HepG2 (cell line): ENCODE measurements around the gene IDUA. TPM values are rescaled to one million over a fixed set of nuclear protein-coding genes. Genes with fewer than 3 reads are reported as not detected.

ENCODE experiments used
- ATAC-seq: fragments of 200-7000 bp; cut with Tn5 transposase; 3 replicates; pipeline ENCODE4 v1.9.1; 2020; ENCODE audit warnings: mild to moderate bottlenecking, moderate library complexity
- BruUV-seq: library from RNA; stranded (reverse); fragments of 400-500 nt; replicated peaks from 2 replicates; lab custom pipeline; 2021; lab: Mats Ljungman, UMichigan
- CTCF ChIA-PET: fragments of 300-600 bp; formaldehyde crosslinking; extraction: SDS; loops from one replicate; lab custom pipeline; 2021; ENCODE audit warnings: low total read pairs, inconsistent platforms, low intra/inter-chr PET ratio; lab: Yijun Ruan, JAX
- POLR2A ChIA-PET: fragments of 350-600 bp; sonication (Branson Sonifier 250); formaldehyde crosslinking; loops from one replicate; lab custom pipeline; 2020; ENCODE audit warnings: antibody characterized with exemption, inconsistent platforms; lab: Yijun Ruan, JAX
- DNase-seq: peaks from one replicate; pipeline ENCODE4 v3.0.0-alpha.2; 2015; ENCODE audit warnings: low spot score
- FAIRE-seq: peaks from 3 replicates; lab custom pipeline; 2011; peaks lifted over from hg19 to GRCh38; lab: Jason Lieb, UNC
- H2AFZ ChIP-seq: one replicate; pipeline ENCODE4 v1.6.1; 2011; ENCODE audit warnings: low read length, inconsistent platforms
- H3K27ac ChIP-seq: fragments of 300-600 bp; 3 replicates; pipeline ENCODE4 v1.8.0; 2011; ENCODE audit warnings: mixed run types, mild to moderate bottlenecking, mixed read lengths, low read length, inconsistent platforms; ENCODE audit not compliant: insufficient read depth; ENCODE audit errors: extremely low read length
- H3K27me3 ChIP-seq, 2 experiments: fragments of 200-600 bp in 1 of 2; 2 replicates in 1 of 2; 3 replicates in 1 of 2; pipeline versions ENCODE4 v1.6.0 to v1.8.0; 2011; ENCODE audit warnings: low read length in 2 of 2, mild to moderate bottlenecking in 2 of 2, moderate library complexity in 2 of 2, inconsistent platforms in 1 of 2; ENCODE audit not compliant: insufficient read depth in 2 of 2, control insufficient read depth in 1 of 2
- H3K36me3 ChIP-seq, 2 experiments: fragments of 200-600 bp in 1 of 2; replicated peaks in 1 of 2; 2 replicates in 1 of 2; 3 replicates in 1 of 2; pipeline versions ENCODE4 v1.5.1 to v1.8.0; 2011; ENCODE audit warnings: low read length in 2 of 2, inconsistent platforms in 1 of 2; ENCODE audit not compliant: insufficient read depth in 2 of 2, control insufficient read depth in 1 of 2
- H3K4me1 ChIP-seq: 2 replicates; pipeline ENCODE4 v1.5.1; 2012; ENCODE audit warnings: low read length, inconsistent platforms; ENCODE audit not compliant: insufficient read depth
- H3K4me2 ChIP-seq: 2 replicates; pipeline ENCODE4 v1.6.0; 2011; ENCODE audit warnings: low read depth, low read length, inconsistent platforms
- H3K4me3 ChIP-seq, 3 experiments: fragments of 200-600 bp in 1 of 3; sonication (generic), shearing (Covaris generic) in 1 of 3; replicated peaks in 1 of 3; 2 replicates each; pipeline ENCODE4 v1.5.1; 2011 to 2016; ENCODE audit warnings: low read length in 3 of 3, inconsistent platforms in 2 of 3, low read depth in 2 of 3, mild to moderate bottlenecking in 2 of 3, control low read depth in 1 of 3, mixed read lengths in 1 of 3; ENCODE audit not compliant: insufficient read depth in 1 of 3
- H3K79me2 ChIP-seq: one replicate; pipeline ENCODE4 v1.6.1; 2011; ENCODE audit warnings: low read length, inconsistent platforms; ENCODE audit not compliant: insufficient read depth
- H3K9ac ChIP-seq: 2 replicates; pipeline ENCODE4 v1.6.0; 2011; ENCODE audit warnings: mild to moderate bottlenecking, low read depth, low read length, inconsistent platforms; ENCODE audit not compliant: insufficient read depth
- H3K9me3 ChIP-seq: 2 replicates; pipeline ENCODE4 v1.5.1; 2012; ENCODE audit warnings: mild to moderate bottlenecking, low read length
- H4K20me1 ChIP-seq: 2 replicates; pipeline ENCODE4 v1.6.0; 2011; ENCODE audit warnings: inconsistent platforms, mild to moderate bottlenecking, low read length, moderate library complexity; ENCODE audit not compliant: insufficient read depth
- ATRX ChIP-seq: sonication (generic); formaldehyde crosslinking; IDR thresholded peaks from 2 replicates; pipeline ENCODE4 v1.4.0; 2020; ENCODE audit warnings: missing genetic modification reagents, borderline replicate concordance
- EED ChIP-seq: sonication (generic); formaldehyde crosslinking; IDR thresholded peaks from 2 replicates; pipeline ENCODE4 v1.5.0; 2020; ENCODE audit warnings: mild to moderate bottlenecking, missing genetic modification reagents
- ERF ChIP-seq: IDR thresholded peaks from 2 replicates; pipeline ENCODE4 v1.6.1; 2018; ENCODE audit warnings: missing biosample characterization, missing genetic modification reagents
- GTF3A ChIP-seq: sonication (generic); formaldehyde crosslinking; conservative IDR thresholded peaks from 2 replicates; pipeline ENCODE4 v1.4.0; 2020; ENCODE audit warnings: mild to moderate bottlenecking, missing genetic modification reagents
- HIC2 ChIP-seq: sonication (generic); formaldehyde crosslinking; IDR thresholded peaks from 2 replicates; pipeline ENCODE4 v1.9.0; 2022; ENCODE audit warnings: low read depth, missing genetic modification reagents
- HNRNPK ChIP-seq: fragments of 200-400 bp; formaldehyde crosslinking; IDR thresholded peaks from 2 replicates; pipeline ENCODE4 v1.6.1; 2018; ENCODE audit warnings: low read length, low read depth, moderate library complexity, mild to moderate bottlenecking; ENCODE audit not compliant: poor library complexity, severe bottlenecking
- HNRNPL ChIP-seq: fragments of 200-400 bp; formaldehyde crosslinking; IDR thresholded peaks from 2 replicates; pipeline ENCODE4 v1.6.1; 2017; ENCODE audit warnings: mild to moderate bottlenecking, low read depth, low read length
- MED13 ChIP-seq: sonication (generic); formaldehyde crosslinking; IDR thresholded peaks from 2 replicates; pipeline ENCODE4 v1.5.0; 2020; ENCODE audit warnings: missing genetic modification reagents
- NFE2L2 ChIP-seq: fragments of 150-350 bp; IDR thresholded peaks from 2 replicates; pipeline ENCODE4 v1.6.1; 2014; ENCODE audit warnings: low read length
- ONECUT2 ChIP-seq: sonication (generic); formaldehyde crosslinking; IDR thresholded peaks from 2 replicates; pipeline ENCODE4 v1.4.0; 2020; ENCODE audit warnings: missing genetic modification reagents
- TBL1XR1 ChIP-seq: fragments of 150-350 bp; IDR thresholded peaks from 2 replicates; pipeline ENCODE4 v1.6.1; 2014; ENCODE audit warnings: borderline replicate concordance, low read length; ENCODE audit not compliant: partially characterized antibody
- XBP1 ChIP-seq: sonication (generic); formaldehyde crosslinking; IDR thresholded peaks from 2 replicates; pipeline ENCODE4 v1.5.0; 2020; ENCODE audit warnings: missing genetic modification reagents
- ZBTB20 ChIP-seq: sonication (generic); formaldehyde crosslinking; IDR thresholded peaks from 2 replicates; pipeline ENCODE4 v1.8.1; 2023; ENCODE audit warnings: missing genetic modification reagents, low read depth, mild to moderate bottlenecking, borderline replicate concordance
- ZBTB21 ChIP-seq: sonication (generic); formaldehyde crosslinking; IDR thresholded peaks from 2 replicates; pipeline ENCODE4 v1.4.0; 2020; ENCODE audit warnings: missing genetic modification reagents
- ZNF180 ChIP-seq: sonication (generic); formaldehyde crosslinking; IDR thresholded peaks from 2 replicates; pipeline ENCODE4 v1.4.0; 2020; ENCODE audit warnings: low read depth, missing genetic modification reagents, borderline replicate concordance
- ZNF549 ChIP-seq: sonication (generic); formaldehyde crosslinking; IDR thresholded peaks from 2 replicates; pipeline ENCODE4 v1.5.0; 2020; ENCODE audit warnings: missing genetic modification reagents
- ZNF724P ChIP-seq: sonication (generic); formaldehyde crosslinking; IDR thresholded peaks from 2 replicates; pipeline ENCODE4 v1.8.0; 2022; ENCODE audit warnings: missing genetic modification reagents, borderline replicate concordance
- ZNF781 ChIP-seq: sonication (generic); formaldehyde crosslinking; IDR thresholded peaks from 2 replicates; pipeline ENCODE4 v1.5.1; 2020; ENCODE audit warnings: borderline replicate concordance, mild to moderate bottlenecking, missing genetic modification reagents; ENCODE audit errors: not compliant biosample characterization
- WGBS: methylation state at CpG from one replicate; pipeline ENCODE4 v1.1.6; 2017; ENCODE audit warnings: low lambda C conversion rate; 5-methylcytosine and 5-hydroxymethylcytosine counted together
- in situ Hi-C: cut with HindIII; loops from 2 replicates; pipeline ENCODE4 v1.10.0; 2017; ENCODE audit warnings: low pct_unique_long_range_greater_than_20kb; ENCODE audit not compliant: extremely low pct_ligation_motif_present
- intact Hi-C: fragments of 100-400 bp; cut with micrococcal nuclease; formaldehyde crosslinking; loops from one replicate; pipeline ENCODE4 v1.10.0; 2022; ENCODE audit not compliant: unreplicated experiment
- polyA plus RNA-seq, 8 experiments: library from polyadenylated mRNA; depleted of rRNA in 3 of 8; stranded (reverse) in 7 of 8; unstranded in 1 of 8; fragments of >200 nt; fragmentation: Illumina TruSeq in 4 of 8; extraction: Trizol in 4 of 8; gene quantifications; 2 replicates each; pipeline versions ENCODE4 v1.2.1 to v1.2.3, GENCODE V29; 2011 to 2016; ENCODE audit warnings: low read depth in 4 of 8, missing spikeins in 1 of 8, mixed read lengths in 1 of 8; ENCODE audit not compliant: insufficient read depth in 1 of 8
- total RNA-seq, 5 experiments: library from RNA; depleted of rRNA; stranded (reverse); fragments of >200 nt; fragmentation: Illumina TruSeq; extraction: Trizol; gene quantifications; 2 replicates each; pipeline ENCODE4 v1.2.3, GENCODE V29; 2016; ENCODE audit warnings: low read depth in 1 of 5
- TF ChIP-seq, protein P1 (sequence below): sonication (generic); formaldehyde crosslinking; IDR thresholded peaks from 2 replicates; pipeline ENCODE4 v1.5.0; 2020; ENCODE audit warnings: missing genetic modification reagents
- TF ChIP-seq, protein P2 (sequence below): sonication (generic); formaldehyde crosslinking; IDR thresholded peaks from 2 replicates; pipeline ENCODE4 v1.4.0; 2020; ENCODE audit warnings: missing genetic modification reagents, mild to moderate bottlenecking, borderline replicate concordance
- TF ChIP-seq, protein P3 (sequence below): IDR thresholded peaks from 2 replicates; pipeline ENCODE4 v1.6.1; 2016

Gene IDUA
- total and polyA plus RNA-seq, 2 of the 13 experiments (the other 11 are each of a cell fraction or from before 2014, with no cell fraction given) = 0.77 to 1.0 TPM

GRCh38 chr4:1027219-1027914 lies 40.5 kb downstream of the IDUA start (continued):
- no peak for TF ChIP-seq HNRNPK
- TF ChIP-seq, protein P1, sequence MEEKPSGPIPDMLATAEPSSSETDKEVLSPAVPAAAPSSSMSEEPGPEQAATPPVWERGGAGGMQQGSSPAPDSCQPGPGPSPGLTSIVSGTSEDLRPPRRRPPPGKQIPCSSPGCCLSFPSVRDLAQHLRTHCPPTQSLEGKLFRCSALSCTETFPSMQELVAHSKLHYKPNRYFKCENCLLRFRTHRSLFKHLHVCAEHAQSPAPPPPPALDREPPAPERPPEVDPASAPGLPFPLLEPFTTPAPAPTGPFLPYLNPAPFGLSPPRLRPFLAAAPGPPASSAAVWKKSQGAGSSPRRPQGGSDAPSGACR (CRISPR knock-in tag) = no peak
- TF ChIP-seq, protein P2, sequence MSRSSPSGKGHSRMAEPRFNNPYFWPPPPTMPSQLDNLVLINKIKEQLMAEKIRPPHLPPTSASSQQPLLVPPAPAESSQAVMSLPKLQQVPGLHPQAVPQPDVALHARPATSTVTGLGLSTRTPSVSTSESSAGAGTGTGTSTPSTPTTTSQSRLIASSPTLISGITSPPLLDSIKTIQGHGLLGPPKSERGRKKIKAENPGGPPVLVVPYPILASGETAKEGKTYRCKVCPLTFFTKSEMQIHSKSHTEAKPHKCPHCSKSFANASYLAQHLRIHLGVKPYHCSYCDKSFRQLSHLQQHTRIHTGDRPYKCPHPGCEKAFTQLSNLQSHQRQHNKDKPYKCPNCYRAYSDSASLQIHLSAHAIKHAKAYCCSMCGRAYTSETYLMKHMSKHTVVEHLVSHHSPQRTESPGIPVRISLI (CRISPR knock-in tag) = no peak
- no peak for TF ChIP-seq ZNF180
- TF ChIP-seq, protein P3, sequence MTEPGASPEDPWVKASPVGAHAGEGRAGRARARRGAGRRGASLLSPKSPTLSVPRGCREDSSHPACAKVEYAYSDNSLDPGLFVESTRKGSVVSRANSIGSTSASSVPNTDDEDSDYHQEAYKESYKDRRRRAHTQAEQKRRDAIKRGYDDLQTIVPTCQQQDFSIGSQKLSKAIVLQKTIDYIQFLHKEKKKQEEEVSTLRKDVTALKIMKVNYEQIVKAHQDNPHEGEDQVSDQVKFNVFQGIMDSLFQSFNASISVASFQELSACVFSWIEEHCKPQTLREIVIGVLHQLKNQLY (CRISPR knock-in tag) = no peak

GRCh38 chr4:1027915-1028238 lies 41.0 kb downstream of the IDUA start:
- H4K20me1 ChIP-seq = no peaks in the 10 kb centered on the region; the same call in 1 of the 2 replicates
- FAIRE-seq (no peak), ATAC-seq (peak; percentile 10), DNase-seq (no peak)
- intact Hi-C loops = no loop called here
- H3K9ac ChIP-seq = no peak overlapping the region
- in situ Hi-C loops = no loop called here
- no peaks in the 10 kb centered on the region for H3K79me2 ChIP-seq
- BruUV-seq = no TSS peak
- no peaks in the 10 kb centered on the region for H3K9me3 ChIP-seq
- no peak overlapping the region for H3K27ac ChIP-seq
- no peak overlapping the region; the same call in 1 of the 2 replicates for H3K4me2 ChIP-seq
- ChIA-PET POLR2A (no interaction called here), CTCF (no interaction called here)
- peaks cover 6 to 12% of the 10 kb centered on the region in 2 experiments; a peak in 3 of 5 replicates for H3K36me3 ChIP-seq
- H2AFZ ChIP-seq = no peak overlapping the region
- WGBS = 0% methylated on average over 1 of the region's 9 CpGs
- H3K27me3 ChIP-seq = peaks cover 20 to 47% of the 10 kb centered on the region in 2 experiments
- H3K4me3 ChIP-seq = no peak overlapping the region
- peaks cover 31% of the 10 kb centered on the region for H3K4me1 ChIP-seq
- TF ChIP-seq ATRX (CRISPR knock-in tag) (no peak), HNRNPL (peak; percentile 20; the same call in 1 of the 2 replicates), XBP1 (CRISPR knock-in tag) (no peak), ZNF781 (CRISPR knock-in tag) (no peak), ZBTB20 (CRISPR knock-in tag) (no peak), GTF3A (CRISPR knock-in tag) (no peak), NFE2L2 (no peak), ZNF724P (CRISPR knock-in tag) (peak; percentile 74; the same call in 1 of the 2 replicates), HIC2 (CRISPR knock-in tag) (no peak), MED13 (CRISPR knock-in tag) (no peak), ZBTB21 (CRISPR knock-in tag) (no peak), ZNF549 (CRISPR knock-in tag) (no peak), EED (CRISPR knock-in tag) (no peak), ERF (CRISPR knock-in tag) (no peak), ONECUT2 (CRISPR knock-in tag) (no peak), TBL1XR1 (no peak)
